Muscle of arm (tissue), 12 donors: ENCODE results near the gene NEURL2. TPM values are rescaled to one million over a fixed set of nuclear protein-coding genes. Genes with fewer than 3 reads are reported as not detected.
"Not testable (repeated sequence)": the region's sequence is repeated elsewhere in the genome, so short reads cannot be mapped to it uniquely, and the experiment has no call there.

Experiments
- DNase-seq: peaks from one replicate; pipeline ENCODE4 v3.0.0-alpha.2; 2013
- polyA plus RNA-seq, 12 donors: library from polyadenylated mRNA; unstranded; fragments of 120-200 nt; gene quantifications; one replicate each; pipeline ENCODE4 v1.2.1, GENCODE V29; 2013; ENCODE audit not compliant: insufficient read length in 12 of 12

NEURL2 gene
- polyA plus RNA-seq, 12 donors: 8.2 to 20.2 (median 11.3) TPM; not detected in 1

DNA sequence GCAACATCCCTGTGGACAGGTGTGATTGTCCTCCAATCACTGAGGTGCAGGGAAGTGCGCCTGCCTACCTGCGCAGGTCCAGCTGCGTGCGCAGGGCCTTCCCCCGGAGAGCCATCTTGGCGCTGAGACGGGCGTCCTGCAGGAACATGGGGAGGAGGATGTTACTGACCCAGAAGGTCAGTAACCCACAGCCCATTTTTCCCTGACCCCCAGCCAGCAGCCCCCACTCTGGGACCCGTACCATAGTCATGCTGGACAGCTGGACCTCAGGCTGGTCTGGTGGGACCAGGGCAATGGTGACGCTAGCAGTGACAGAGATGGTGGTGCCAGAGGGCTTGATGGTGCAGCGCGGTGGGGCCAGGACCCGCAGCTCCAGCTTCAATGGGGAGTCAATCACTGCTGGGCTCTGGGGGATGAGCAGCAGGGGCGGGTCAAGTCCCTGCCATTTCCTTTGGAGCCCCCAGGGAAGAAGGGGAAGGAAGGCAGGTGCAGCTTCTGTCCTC lies 11.2 kb upstream of the NEURL2 start:
- no peak for DNase-seq

- not testable (repeated sequence) for DNase-seq
These were observed 10.3 kb upstream of the NEURL2 start for GRCh38 chr20:45901332-45901731.

GRCh38 chr20:45899046-45899835 lies 8.2 kb upstream of the NEURL2 start:
- DNase-seq: no peak

DNA sequence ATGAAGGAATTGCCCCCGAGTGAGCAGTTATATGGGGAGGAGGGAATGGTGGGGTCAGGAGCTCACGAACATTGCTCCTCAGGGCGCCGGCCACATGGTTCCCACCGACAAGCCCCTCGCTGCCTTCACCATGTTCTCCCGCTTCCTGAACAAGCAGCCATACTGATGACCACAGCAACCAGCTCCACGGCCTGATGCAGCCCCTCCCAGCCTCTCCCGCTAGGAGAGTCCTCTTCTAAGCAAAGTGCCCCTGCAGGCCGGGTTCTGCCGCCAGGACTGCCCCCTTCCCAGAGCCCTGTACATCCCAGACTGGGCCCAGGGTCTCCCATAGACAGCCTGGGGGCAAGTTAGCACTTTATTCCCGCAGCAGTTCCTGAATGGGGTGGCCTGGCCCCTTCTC lies 7.3 kb upstream of the NEURL2 start:
- DNase-seq: no peak

DNA sequence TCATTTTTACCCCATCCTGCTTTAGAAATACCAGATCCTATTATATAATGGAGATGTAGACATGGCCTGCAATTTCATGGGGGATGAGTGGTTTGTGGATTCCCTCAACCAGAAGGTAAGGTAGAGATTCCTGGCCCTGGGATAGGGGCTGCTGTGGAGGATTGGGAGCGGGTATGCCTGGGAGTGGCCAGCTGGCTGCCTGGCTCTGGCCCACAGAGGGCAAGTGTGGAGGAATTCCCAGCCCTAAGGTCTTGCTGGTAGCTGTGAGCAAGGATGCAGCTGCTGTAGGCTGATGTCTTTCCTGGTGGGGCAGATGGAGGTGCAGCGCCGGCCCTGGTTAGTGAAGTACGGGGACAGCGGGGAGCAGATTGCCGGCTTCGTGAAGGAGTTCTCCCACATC lies 6.7 kb upstream of the NEURL2 start:
- DNase-seq: no peak

DNA sequence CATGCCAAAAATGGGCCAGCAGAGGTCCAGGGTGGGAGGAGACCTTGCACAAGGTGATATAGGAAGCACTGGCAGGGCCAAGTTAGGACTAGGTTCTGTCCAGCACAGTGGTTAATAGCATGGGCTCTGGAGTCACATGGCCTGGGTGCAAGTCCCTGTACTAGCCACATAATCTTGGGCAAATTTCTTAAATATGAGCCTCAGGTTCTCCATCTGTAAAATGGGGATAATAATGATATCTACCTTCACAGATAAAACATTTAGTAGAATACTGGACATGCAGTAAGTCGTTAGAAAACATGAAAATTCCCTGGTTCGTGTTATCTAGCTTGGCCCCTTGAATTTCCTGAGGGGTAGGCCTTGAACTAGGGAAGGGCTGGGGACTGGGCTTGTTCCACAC lies 6.3 kb upstream of the NEURL2 start:
- no peak for DNase-seq

DNA sequence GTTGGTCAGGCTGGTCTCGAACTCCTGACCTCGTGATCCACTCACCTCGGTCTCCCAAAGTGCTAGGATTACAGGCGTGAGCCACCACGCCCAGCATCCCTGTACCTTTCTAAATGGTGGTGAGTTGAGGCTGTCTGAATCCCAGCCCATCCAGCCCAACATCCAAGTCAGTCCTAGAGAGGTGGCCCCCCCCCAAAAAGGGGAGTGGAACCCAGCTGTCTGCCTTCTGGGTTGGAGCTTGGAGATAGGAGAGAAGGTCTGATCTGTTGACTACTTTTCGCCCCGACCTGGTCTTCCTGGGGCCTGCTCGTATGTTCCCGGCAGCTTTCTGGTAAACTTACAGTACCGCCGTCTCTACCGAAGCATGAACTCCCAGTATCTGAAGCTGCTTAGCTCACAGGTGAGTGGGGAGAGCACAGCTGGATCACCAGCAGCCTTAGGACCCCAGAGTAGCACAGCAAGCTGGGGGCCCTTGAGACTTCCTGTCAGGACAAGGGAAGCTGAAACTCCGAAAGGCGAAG lies 5.7 kb upstream of the NEURL2 start:
- DNase-seq: no peak

DNA sequence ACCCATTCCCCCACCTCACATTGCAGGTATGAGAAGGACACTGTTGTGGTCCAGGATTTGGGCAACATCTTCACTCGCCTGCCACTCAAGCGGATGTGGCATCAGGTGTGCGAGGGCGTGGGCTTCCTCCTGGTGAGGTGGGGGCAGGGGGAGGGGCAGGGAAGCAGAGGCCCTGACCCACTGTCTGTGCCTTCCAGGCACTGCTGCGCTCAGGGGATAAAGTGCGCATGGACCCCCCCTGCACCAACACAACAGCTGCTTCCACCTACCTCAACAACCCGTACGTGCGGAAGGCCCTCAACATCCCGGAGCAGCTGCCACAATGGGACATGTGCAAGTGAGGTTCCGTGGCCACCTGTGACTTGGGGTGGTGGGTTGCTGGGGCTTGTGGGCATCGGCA lies 3.8 kb upstream of the NEURL2 start:
- DNase-seq: no peak

DNA sequence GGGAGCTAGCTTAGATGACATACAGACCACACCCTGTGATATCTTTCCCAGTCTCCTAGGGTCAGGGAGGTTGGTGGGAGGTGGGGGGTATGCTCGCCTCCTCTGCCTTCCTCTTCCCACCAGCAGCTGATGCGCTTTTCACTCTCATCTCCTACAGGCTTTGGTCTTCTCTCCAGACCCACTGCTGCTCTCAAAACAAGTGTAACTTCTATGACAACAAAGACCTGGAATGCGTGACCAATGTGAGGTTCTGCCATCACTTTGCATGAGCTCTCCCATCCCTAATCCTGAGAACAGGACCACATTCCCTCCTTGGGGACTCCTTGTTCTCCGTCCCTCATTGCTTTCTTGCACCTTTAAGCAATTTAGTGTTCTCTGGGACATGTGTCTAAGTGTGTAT lies 2.8 kb upstream of the NEURL2 start:
- DNase-seq: no peak

GRCh38 chr20:45892828-45893500 lies 2.0 kb upstream of the NEURL2 start:
- no peak for DNase-seq

DNA sequence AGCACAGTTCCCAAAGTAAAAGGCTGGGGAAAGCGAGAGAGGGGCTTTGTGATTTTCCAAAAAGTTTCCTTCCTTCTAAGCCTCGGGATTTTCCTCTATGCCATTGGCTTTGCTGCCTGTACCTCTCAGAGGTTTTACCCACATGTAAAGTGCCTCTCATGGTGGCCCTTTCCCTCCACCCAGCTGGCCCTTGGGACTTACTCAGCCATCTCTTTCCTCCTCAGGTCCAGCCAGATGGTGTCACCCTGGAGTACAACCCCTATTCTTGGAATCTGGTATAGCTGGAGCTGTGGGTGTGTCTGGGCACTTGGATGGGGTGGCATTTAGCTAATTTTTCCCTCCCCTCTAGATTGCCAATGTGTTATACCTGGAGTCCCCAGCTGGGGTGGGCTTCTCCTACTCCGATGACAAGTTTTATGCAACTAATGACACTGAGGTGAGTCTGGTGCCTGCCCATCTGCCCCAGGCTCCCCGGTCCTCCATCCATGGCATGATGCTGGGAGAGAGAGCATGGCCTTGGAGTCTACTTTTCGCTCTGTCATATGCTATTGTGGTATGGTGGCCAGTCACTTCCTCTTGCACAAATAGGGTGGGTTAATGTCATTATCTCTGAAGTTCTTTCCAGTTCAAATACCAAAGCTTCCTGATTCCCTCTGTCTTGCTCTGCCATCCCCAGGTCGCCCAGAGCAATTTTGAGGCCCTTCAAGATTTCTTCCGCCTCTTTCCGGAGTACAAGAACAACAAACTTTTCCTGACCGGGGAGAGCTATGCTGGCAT lies 1.2 kb upstream of the NEURL2 start:
- DNase-seq: no peak

- DNase-seq: peak; percentile 86
These were observed 677 bp downstream of the NEURL2 start for GRCh38 chr20:45890077-45890984.

DNA sequence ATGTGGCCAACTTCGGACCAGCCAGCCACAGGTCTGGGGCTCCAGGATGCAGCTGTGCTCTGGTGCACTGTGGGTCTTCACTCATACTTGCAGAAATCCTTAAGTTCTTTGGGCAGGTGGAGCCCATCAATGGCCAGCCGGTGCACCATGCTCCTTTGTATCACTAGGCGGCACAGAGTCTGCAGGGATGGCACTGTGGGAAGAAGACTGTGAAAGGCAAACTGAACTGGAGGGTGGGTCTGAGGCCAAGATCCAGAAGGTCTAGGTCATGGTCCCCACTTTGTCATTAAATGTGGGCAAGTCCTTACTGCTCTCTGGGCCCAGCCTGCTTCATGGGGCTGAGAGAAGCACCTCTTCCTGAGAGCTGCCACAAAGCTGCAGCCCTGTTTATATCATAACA lies 2.3 kb downstream of the NEURL2 start:
- no peak for DNase-seq

- DNase-seq: no peak
These were observed 3.7 kb downstream of the NEURL2 start, which contains the start of gene SPATA25 for GRCh38 chr20:45887346-45887715. TSS of gene SPATA25 (minus strand) at chr20:45887622. CDS start at chr20:45887590, 32 bp downstream.

- no peak for DNase-seq
These were observed 4.2 kb downstream of the NEURL2 start for GRCh38 chr20:45886590-45887345.

DNA sequence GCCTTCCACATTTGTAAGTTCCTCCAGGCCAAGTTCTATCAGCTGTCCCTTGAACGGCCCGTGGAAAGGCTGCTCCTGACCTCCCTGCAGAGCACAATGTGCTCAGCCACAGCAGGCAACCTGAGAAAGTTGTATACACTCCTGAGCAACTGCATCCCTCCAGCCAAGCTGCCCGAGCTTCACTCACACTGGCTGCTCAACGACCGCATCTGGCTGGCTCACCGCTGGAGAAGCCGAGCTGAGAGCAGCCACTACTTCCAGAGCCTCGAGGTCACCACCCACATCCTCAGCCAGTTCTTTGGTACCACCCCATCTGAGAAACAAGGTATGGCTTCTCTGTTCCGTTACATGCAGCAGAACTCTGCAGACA lies 7.9 kb downstream of the NEURL2 start:
- DNase-seq: no peak

DNA sequence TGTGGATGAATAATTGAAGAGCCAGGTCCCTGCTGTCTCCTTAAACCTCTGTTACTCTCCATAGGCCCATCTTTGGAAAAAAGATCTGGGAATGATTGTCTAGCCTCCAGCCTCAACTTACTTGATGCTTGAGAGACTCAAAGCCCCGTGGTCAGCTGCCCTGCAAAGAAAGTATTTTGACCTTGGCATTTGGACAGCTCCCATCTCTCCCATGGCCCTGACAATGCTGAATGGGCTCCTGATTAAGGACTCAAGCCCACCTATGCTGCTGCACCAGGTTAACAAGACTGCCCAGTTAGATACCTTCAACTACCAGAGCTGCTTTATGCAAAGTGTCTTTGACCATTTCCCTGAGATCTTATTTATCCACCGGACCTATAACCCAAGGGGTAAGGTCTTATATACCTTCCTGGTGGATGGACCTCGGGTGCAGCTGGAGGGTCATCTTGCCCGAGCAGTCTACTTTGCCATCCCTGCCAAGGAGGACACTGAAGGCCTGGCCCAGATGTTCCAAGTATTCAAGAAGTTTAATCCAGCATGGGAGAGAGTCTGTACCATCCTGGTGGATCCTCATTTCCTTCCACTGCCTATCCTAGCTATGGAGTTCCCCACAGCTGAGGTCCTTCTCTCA lies 8.4 kb downstream of the NEURL2 start:
- DNase-seq: no peak

DNA sequence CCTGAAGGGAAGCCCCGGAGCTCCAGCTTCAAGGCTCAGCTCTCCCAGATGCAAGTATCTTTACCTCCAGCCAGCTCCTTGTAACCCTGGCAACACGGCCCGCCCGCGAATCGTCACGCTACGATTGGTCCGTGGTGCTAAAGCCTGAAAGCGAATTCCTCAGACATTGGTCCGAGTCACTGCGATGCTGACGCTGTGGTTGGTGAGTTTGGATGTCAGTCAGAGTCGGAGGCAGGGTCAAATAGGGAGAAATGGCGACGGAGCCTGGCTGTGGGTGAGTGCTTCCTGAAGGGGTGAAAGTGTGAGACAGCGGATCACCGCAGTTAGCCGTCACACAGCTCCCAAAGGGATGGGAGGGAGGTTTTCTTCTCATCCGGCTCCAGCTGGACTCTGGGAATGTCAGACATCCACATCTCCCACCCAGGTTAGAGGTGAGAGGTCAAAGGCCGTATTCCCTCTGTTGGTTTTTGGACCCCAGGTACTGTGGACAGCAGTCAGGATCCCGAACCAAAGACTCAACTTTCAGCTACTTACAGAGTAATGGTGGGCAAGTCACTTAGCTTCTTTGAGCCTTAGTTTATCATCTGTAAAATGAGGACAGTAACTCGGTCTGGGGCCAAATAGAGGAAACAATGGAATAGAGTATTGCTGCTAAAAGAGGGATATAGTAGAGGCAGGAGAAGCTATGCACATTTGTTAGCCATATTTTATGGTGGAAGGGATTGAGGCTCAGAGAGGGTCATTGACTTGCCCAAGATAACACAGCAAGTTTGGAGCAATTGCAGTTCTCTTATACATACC lies 9.8 kb downstream of the NEURL2 start, which contains the start of gene ZSWIM1:
Gene ZSWIM1, plus strand, starts transcription at position 240 of the 801 bp plus-strand sequence. CDS start 1,366 bp downstream, outside the sequence.
- peak; percentile 100 for DNase-seq
